Lower leg skin (tissue), 3 donors: ENCODE measurements around the gene TMC5.
"Not testable (repeated sequence)": the region's sequence is repeated elsewhere in the genome, so short reads cannot be mapped to it uniquely, and the experiment has no call there.

Experiments
- CTCF ChIP-seq, 3 donors: fragments of 450-650 bp; IDR thresholded peaks; one replicate each; pipeline ENCODE4 v1.5.1; 2016; ENCODE audit warnings: antibody characterized with exemption in 3 of 3, mild to moderate bottlenecking in 3 of 3, moderate library complexity in 2 of 3
- POLR2A ChIP-seq, 2 donors: fragments of 450-650 bp; IDR thresholded peaks; one replicate each; pipeline ENCODE4 v1.6.1; 2016 to 2017; ENCODE audit warnings: antibody characterized with exemption in 2 of 2, mild to moderate bottlenecking in 1 of 2, moderate library complexity in 1 of 2

- TF ChIP-seq POLR2A, CTCF (IDR thresholded peaks at IDR 0.05): not testable (repeated sequence)
These were observed 26.4 kb upstream of the TMC5 start for GRCh38 chr16:19391185-19391776.
